A549 (cell line): ENCODE data around the gene PTH. TPM values are rescaled to one million over a fixed set of nuclear protein-coding genes. Genes with fewer than 3 reads are reported as not detected.

Experiments
- ATAC-seq, 2 experiments: fragments of 200-7000 bp in 1 of 2; fragments of >200 bp in 1 of 2; cut with Nextera tagmentation in 1 of 2; cut with Tn5 transposase in 1 of 2; 3 replicates each; pipeline versions ENCODE4 v1.8.0 to v1.9.1; 2018 to 2020; ENCODE audit warnings: mild to moderate bottlenecking in 1 of 2, moderate library complexity in 1 of 2
- CTCF ChIA-PET: fragments of 300-600 bp; sonication (Branson Sonifier 250); formaldehyde crosslinking; extraction: SDS; loops from one replicate; lab custom pipeline; 2021; ENCODE audit warnings: antibody characterized with exemption, inconsistent platforms; lab: Yijun Ruan, JAX
- POLR2A ChIA-PET: fragments of 350-600 bp; formaldehyde crosslinking; extraction: SDS; loops from one replicate; lab custom pipeline; 2021; ENCODE audit warnings: antibody characterized with exemption, inconsistent platforms; lab: Yijun Ruan, JAX
- DNase-seq, 2 experiments: peaks; one replicate each; pipeline versions ENCODE4 v3.0.0 to v3.0.0-alpha.2; 2011 to 2016; ENCODE audit warnings: low read depth in 1 of 2, low spot score in 1 of 2
- FAIRE-seq: peaks from 2 replicates; lab custom pipeline; 2011; peaks lifted over from hg19 to GRCh38; lab: Jason Lieb, UNC
- H3K27ac ChIP-seq, 2 experiments: fragments of >200 bp; sonication (Bioruptor Twin); formaldehyde crosslinking; 3 replicates each; pipeline ENCODE4 v1.5.1; 2016 to 2017
- H3K4me1 ChIP-seq: fragments of >200 bp; sonication (Bioruptor Twin); formaldehyde crosslinking; 3 replicates; pipeline ENCODE4 v1.6.1; 2016
- H3K4me2 ChIP-seq: fragments of >200 bp; sonication (Bioruptor Twin); formaldehyde crosslinking; 3 replicates; pipeline ENCODE4 v1.6.1; 2016
- H3K4me3 ChIP-seq: fragments of >200 bp; sonication (Bioruptor Twin); formaldehyde crosslinking; 3 replicates; pipeline ENCODE4 v1.5.1; 2016
- H3K9me3 ChIP-seq: fragments of >200 bp; sonication (Bioruptor Twin); formaldehyde crosslinking; 3 replicates; pipeline ENCODE4 v1.6.1; 2016
- CBX2 ChIP-seq: fragments of 200-600 bp; sonication (generic); IDR thresholded peaks from 2 replicates; pipeline ENCODE4 v1.6.1; 2016; ENCODE audit warnings: low read depth, mild to moderate bottlenecking, borderline replicate concordance
- EHF ChIP-seq: fragments of 250-450 bp; sonication (Bioruptor Pico); IDR thresholded peaks from 2 replicates; pipeline ENCODE4 v1.5.0; 2020; ENCODE audit warnings: mild to moderate bottlenecking
- ESRRA ChIP-seq: fragments of 150-350 bp; IDR thresholded peaks from 2 replicates; pipeline ENCODE4 v1.6.1; 2014; ENCODE audit warnings: mild to moderate bottlenecking, low read length, borderline replicate concordance
- HDAC2 ChIP-seq: fragments of 200-600 bp; sonication (generic); IDR thresholded peaks from 2 replicates; pipeline ENCODE4 v1.6.1; 2016
- HOXB13 ChIP-seq: fragments of 250-450 bp; sonication (Bioruptor Pico); IDR thresholded peaks from 2 replicates; pipeline ENCODE4 v1.5.0; 2020; ENCODE audit warnings: low read depth, mild to moderate bottlenecking, moderate library complexity
- HOXB5 ChIP-seq: fragments of 250-450 bp; sonication (Bioruptor Pico); IDR thresholded peaks from 2 replicates; pipeline ENCODE4 v1.5.0; 2020; ENCODE audit warnings: mild to moderate bottlenecking, moderate library complexity
- JUNB ChIP-seq: fragments of >200 bp; sonication (Bioruptor Twin); formaldehyde crosslinking; IDR thresholded peaks from 2 replicates; pipeline ENCODE4 v1.6.1; 2016
- KDM5A ChIP-seq: fragments of 200-600 bp; sonication (generic); IDR thresholded peaks from 2 replicates; pipeline ENCODE4 v1.6.1; 2016; ENCODE audit warnings: antibody characterized with exemption, mild to moderate bottlenecking
- MAZ ChIP-seq: fragments of 150-350 bp; IDR thresholded peaks from 2 replicates; pipeline ENCODE4 v1.6.1; 2014; ENCODE audit warnings: antibody characterized with exemption, low read depth, low read length, borderline replicate concordance
- NPAS2 ChIP-seq: fragments of 250-450 bp; sonication (Bioruptor Pico); IDR thresholded peaks from 2 replicates; pipeline ENCODE4 v1.8.0; 2022; ENCODE audit warnings: mild to moderate bottlenecking, moderate library complexity, borderline replicate concordance
- PHF8 ChIP-seq: fragments of 200-600 bp; sonication (generic); IDR thresholded peaks from 2 replicates; pipeline ENCODE4 v1.6.1; 2016; ENCODE audit warnings: low read depth, mild to moderate bottlenecking, antibody characterized with exemption, moderate library complexity, borderline replicate concordance
- POLR2A ChIP-seq: IDR thresholded peaks from 2 replicates; pipeline ENCODE4 v1.6.1; 2012; ENCODE audit warnings: mild to moderate bottlenecking, low read length
- RARB ChIP-seq: fragments of 250-450 bp; sonication (Bioruptor Pico); IDR thresholded peaks from 2 replicates; pipeline ENCODE4 v1.8.0; 2021; ENCODE audit warnings: mild to moderate bottlenecking, moderate library complexity
- RFX5 ChIP-seq: fragments of 450-650 bp; IDR thresholded peaks from 2 replicates; pipeline ENCODE4 v1.7.1; 2014; ENCODE audit warnings: antibody characterized with exemption, mild to moderate bottlenecking, moderate library complexity
- SREBF2 ChIP-seq: fragments of 450-650 bp; IDR thresholded peaks from 2 replicates; pipeline ENCODE4 v1.6.1; 2014; ENCODE audit warnings: mild to moderate bottlenecking, moderate library complexity
- ZNF302 ChIP-seq: fragments of 250-450 bp; sonication (Bioruptor Pico); IDR thresholded peaks from 2 replicates; pipeline ENCODE4 v1.9.0; 2021; ENCODE audit warnings: inconsistent platforms, mild to moderate bottlenecking, moderate library complexity
- ZSCAN20 ChIP-seq: fragments of 250-450 bp; sonication (Bioruptor Pico); IDR thresholded peaks from 2 replicates; pipeline ENCODE4 v1.8.0; 2022; ENCODE audit warnings: mild to moderate bottlenecking, moderate library complexity
- WGBS: methylation state at CpG from one replicate; pipeline ENCODE4 v1.1.6; 2017; ENCODE audit errors: missing lambda C conversion rate; 5-methylcytosine and 5-hydroxymethylcytosine counted together
- polyA plus RNA-seq, 4 experiments: library from polyadenylated mRNA; depleted of rRNA in 3 of 4; stranded (reverse); fragments of >200 nt; fragmentation: RNase III in 1 of 4; extraction: RNeasy Plus Mini Kit Qiagen cat#74134 plus additional on column Dnase treatment in 1 of 4; gene quantifications; 2 replicates in 3 of 4; 3 replicates in 1 of 4; pipeline ENCODE4 v1.2.3, GENCODE V29; 2011 to 2017
- TF ChIP-seq, protein P1 (sequence below): IDR thresholded peaks from 2 replicates; pipeline ENCODE4 v1.6.1; 2012
- TF ChIP-seq, protein P2 (sequence below): IDR thresholded peaks from 2 replicates; pipeline ENCODE4 v1.6.1; 2012
- TF ChIP-seq, protein P3 (sequence below): fragments of 250-450 bp; sonication (Bioruptor Pico); IDR thresholded peaks from 2 replicates; pipeline ENCODE4 v1.5.0; 2021; ENCODE audit warnings: mild to moderate bottlenecking, moderate library complexity, borderline replicate concordance
- TF ChIP-seq, protein P4 (sequence below): fragments of >200 bp; sonication (Bioruptor Twin); formaldehyde crosslinking; IDR thresholded peaks from 2 replicates; pipeline ENCODE4 v1.6.1; 2016
- TF ChIP-seq, protein P5 (sequence below): IDR thresholded peaks from 2 replicates; pipeline ENCODE4 v1.6.1; 2012; ENCODE audit warnings: low read depth, borderline replicate concordance
- TF ChIP-seq, protein P6 (sequence below): fragments of >200 bp; sonication (Bioruptor Twin); formaldehyde crosslinking; IDR thresholded peaks from 3 replicates; pipeline ENCODE4 v1.5.1; 2016

PTH gene
- polyA plus RNA-seq, 2 of the 4 experiments (the other 2 are of a cell fraction) = not detected

DNA sequence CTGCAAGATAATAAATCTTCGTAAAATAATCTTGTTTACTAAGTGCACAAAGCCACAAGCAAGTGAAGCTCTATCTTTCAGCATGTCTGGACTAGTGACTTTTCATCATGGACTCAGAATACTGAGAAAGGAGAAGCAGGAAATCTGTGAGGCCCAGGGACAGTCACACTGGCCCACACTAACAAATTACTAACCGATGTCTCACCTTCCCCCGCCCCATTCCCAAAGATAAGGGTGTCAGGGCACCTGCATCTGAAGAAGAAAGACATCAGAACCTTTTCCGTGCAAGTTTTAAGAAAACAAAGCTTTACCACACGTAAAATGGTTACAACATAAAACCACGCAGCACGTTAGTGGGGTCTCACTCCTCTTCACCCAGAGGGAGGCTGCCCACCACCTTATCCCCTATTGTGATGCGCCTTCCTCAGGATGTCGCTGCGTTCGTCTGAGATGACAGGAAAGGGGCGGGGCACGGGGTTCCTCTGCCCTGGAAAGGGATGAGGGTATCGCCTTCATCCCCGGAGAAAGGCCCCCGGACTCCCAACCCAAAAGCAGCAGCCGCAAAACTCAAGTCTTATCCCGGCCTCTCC is 33.4 kb downstream of the PTH start:
- CTCF ChIA-PET = interaction anchor here (1.1 to 2.9 kb wide), 3 partner anchors 10 to 25 kb away, joined by 3 to 14 read pairs (median 6); no protein-coding TSS in a partner anchor
- Histone ChIP-seq H3K4me1 (peaks cover 13% of the 10 kb centered on the region), H3K4me3 (peak overlapping the region; percentile 84), H3K27ac (peak overlapping the region; percentile 91 to 94), H3K9me3 (no peaks in the 10 kb centered on the region), H3K4me2 (peak overlapping the region; percentile 91)
- TF ChIP-seq KDM5A = no peak
- no peak for TF ChIP-seq ZNF302 (CRISPR knock-in tag)
- TF ChIP-seq, protein P1, sequence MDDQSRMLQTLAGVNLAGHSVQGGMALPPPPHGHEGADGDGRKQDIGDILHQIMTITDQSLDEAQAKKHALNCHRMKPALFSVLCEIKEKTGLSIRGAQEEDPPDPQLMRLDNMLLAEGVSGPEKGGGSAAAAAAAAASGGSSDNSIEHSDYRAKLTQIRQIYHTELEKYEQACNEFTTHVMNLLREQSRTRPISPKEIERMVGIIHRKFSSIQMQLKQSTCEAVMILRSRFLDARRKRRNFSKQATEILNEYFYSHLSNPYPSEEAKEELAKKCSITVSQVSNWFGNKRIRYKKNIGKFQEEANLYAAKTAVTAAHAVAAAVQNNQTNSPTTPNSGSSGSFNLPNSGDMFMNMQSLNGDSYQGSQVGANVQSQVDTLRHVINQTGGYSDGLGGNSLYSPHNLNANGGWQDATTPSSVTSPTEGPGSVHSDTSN = no peak
- no peak for TF ChIP-seq CBX2
- TF ChIP-seq EHF (CRISPR knock-in tag) = no peak
- no peak for TF ChIP-seq POLR2A
- TF ChIP-seq HOXB5 (CRISPR knock-in tag) = no peak
- no peak for TF ChIP-seq ZSCAN20
- TF ChIP-seq, protein P2, sequence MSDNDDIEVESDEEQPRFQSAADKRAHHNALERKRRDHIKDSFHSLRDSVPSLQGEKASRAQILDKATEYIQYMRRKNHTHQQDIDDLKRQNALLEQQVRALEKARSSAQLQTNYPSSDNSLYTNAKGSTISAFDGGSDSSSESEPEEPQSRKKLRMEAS = no peak
- TF ChIP-seq RFX5 = no peak
- no peak for TF ChIP-seq JUNB
- POLR2A ChIA-PET = interaction anchor here (0.6 to 1.5 kb wide), 9 partner anchors 11 to 294 kb away, joined by 3 to 6 read pairs (median 4); no protein-coding TSS in a partner anchor
- no peak for FAIRE-seq
- under 1% methylated on average over 18 of the region's 18 CpGs for WGBS
- peak; percentile 58 to 63 for DNase-seq
- peak; percentile 87 for ATAC-seq

DNA sequence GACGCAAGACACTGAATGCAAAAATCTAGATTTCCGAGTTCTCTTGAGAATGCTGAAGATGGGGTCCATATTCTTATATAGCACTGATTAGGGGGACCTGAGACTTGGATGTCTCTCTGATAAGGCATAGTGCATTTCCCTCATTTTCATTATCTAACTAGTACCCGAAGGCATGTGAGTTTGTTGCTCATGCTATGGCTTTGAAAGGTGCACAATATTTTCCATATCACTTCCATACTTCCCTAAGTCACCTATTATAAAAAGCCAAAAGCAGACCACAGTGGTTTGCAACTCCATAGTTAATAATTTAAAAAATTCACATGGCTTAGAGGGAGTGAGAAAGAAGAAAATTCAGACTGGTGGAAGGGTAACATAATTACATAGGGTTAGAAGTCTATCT is 34.5 kb downstream of the PTH start:
- no peak overlapping the region for H3K4me3 ChIP-seq
- H3K4me2 ChIP-seq = peak overlapping the region; percentile 91
- TF ChIP-seq, protein P3, sequence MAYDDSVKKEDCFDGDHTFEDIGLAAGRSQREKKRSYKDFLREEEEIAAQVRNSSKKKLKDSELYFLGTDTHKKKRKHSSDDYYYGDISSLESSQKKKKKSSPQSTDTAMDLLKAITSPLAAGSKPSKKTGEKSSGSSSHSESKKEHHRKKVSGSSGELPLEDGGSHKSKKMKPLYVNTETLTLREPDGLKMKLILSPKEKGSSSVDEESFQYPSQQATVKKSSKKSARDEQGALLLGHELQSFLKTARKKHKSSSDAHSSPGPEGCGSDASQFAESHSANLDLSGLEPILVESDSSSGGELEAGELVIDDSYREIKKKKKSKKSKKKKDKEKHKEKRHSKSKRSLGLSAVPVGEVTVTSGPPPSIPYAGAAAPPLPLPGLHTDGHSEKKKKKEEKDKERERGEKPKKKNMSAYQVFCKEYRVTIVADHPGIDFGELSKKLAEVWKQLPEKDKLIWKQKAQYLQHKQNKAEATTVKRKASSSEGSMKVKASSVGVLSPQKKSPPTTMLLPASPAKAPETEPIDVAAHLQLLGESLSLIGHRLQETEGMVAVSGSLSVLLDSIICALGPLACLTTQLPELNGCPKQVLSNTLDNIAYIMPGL (CRISPR knock-in tag) = no peak
- TF ChIP-seq HDAC2 = no peak
- TF ChIP-seq MAZ = no peak
- TF ChIP-seq ESRRA = no peak
- no peak for TF ChIP-seq KDM5A
- no peak for TF ChIP-seq NPAS2 (CRISPR knock-in tag)
- no peak for TF ChIP-seq RARB
- TF ChIP-seq, protein P4, sequence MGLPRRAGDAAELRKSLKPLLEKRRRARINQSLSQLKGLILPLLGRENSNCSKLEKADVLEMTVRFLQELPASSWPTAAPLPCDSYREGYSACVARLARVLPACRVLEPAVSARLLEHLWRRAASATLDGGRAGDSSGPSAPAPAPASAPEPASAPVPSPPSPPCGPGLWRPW = no peak
- no peak for TF ChIP-seq HOXB13
- TF ChIP-seq, protein P5, sequence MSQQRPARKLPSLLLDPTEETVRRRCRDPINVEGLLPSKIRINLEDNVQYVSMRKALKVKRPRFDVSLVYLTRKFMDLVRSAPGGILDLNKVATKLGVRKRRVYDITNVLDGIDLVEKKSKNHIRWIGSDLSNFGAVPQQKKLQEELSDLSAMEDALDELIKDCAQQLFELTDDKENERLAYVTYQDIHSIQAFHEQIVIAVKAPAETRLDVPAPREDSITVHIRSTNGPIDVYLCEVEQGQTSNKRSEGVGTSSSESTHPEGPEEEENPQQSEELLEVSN = no peak
- no peak for TF ChIP-seq SREBF2
- no peak for TF ChIP-seq ZSCAN20
- TF ChIP-seq, protein P6, sequence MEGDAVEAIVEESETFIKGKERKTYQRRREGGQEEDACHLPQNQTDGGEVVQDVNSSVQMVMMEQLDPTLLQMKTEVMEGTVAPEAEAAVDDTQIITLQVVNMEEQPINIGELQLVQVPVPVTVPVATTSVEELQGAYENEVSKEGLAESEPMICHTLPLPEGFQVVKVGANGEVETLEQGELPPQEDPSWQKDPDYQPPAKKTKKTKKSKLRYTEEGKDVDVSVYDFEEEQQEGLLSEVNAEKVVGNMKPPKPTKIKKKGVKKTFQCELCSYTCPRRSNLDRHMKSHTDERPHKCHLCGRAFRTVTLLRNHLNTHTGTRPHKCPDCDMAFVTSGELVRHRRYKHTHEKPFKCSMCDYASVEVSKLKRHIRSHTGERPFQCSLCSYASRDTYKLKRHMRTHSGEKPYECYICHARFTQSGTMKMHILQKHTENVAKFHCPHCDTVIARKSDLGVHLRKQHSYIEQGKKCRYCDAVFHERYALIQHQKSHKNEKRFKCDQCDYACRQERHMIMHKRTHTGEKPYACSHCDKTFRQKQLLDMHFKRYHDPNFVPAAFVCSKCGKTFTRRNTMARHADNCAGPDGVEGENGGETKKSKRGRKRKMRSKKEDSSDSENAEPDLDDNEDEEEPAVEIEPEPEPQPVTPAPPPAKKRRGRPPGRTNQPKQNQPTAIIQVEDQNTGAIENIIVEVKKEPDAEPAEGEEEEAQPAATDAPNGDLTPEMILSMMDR = no peak
- TF ChIP-seq PHF8 = no peak
- TF ChIP-seq, all 56 proteins: peak for 0
- ATAC-seq (no peak), DNase-seq (no peak), FAIRE-seq (no peak)
- WGBS = 72% methylated on average over 3 of the region's 3 CpGs
- ChIA-PET CTCF (interaction anchor here (0.7 kb wide), 1 partner anchor 94 kb away, joined by 4 read pairs; no protein-coding TSS in a partner anchor), POLR2A (no interaction called here)
- Histone ChIP-seq H3K4me1 (peaks cover 13% of the 10 kb centered on the region), H3K9me3 (no peaks in the 10 kb centered on the region), H3K27ac (no peak overlapping the region)
